ENCODE results near the gene LEMD2.

LEMD2 gene

GRCh38 chr6:33792981-33793380 lies 4.1 kb upstream of the LEMD2 start:
- Histone ChIP-seq H3K27me3 (ENCODE audit: insufficient read depth, low read length) (no peaks in the 10 kb centered on the region; the same call in 1 of the 2 replicates), H3K4me1 (ENCODE audit: insufficient read depth, low read length, severe bottlenecking) (peaks cover 1% of the 10 kb centered on the region), H4K20me1 (ENCODE audit: insufficient read depth, low read length) (no peaks in the 10 kb centered on the region), H3K36me3 (ENCODE audit: insufficient read depth, low read length) (no peaks in the 10 kb centered on the region), H3K79me2 (ENCODE audit: insufficient read depth, low read length) (no peaks in the 10 kb centered on the region), H3K4me2 (ENCODE audit: low read length) (no peak overlapping the region), H3F3A (ENCODE audit: insufficient read depth, low read length) (no peaks in the 10 kb centered on the region), H2AFZ (ENCODE audit: low read length) (no peak overlapping the region), H3K27ac (ENCODE audit: low read depth, low read length, poor library complexity, severe bottlenecking) (no peak overlapping the region), H3K4me3 (ENCODE audit: low read depth, low read length, poor library complexity, severe bottlenecking) (no peak overlapping the region), H3K9me2 (ENCODE audit: low read depth, low read length) (no peaks in the 10 kb centered on the region), H3K9me3 (ENCODE audit: low read length) (no peaks in the 10 kb centered on the region), H3K9ac (ENCODE audit: low read length) (no peak overlapping the region)
- TF ChIP-seq EZH2 (IDR thresholded peaks at IDR 0.05; ENCODE audit: borderline replicate concordance, low read length) (no peak), CTCF (IDR thresholded peaks at IDR 0.05; ENCODE audit: low read length) (no peak)

GRCh38 chr6:33791620-33792019 lies 2.7 kb upstream of the LEMD2 start:
- no peak overlapping the region for H3K27ac ChIP-seq (ENCODE audit: low read depth, low read length, poor library complexity, severe bottlenecking)
- peaks cover 15% of the 10 kb centered on the region for H3K4me1 ChIP-seq (ENCODE audit: insufficient read depth, low read length, severe bottlenecking)
- peaks cover 2% of the 10 kb centered on the region; the same call in 1 of the 2 replicates for H3K36me3 ChIP-seq (ENCODE audit: insufficient read depth, low read length)
- H3K4me3 ChIP-seq (ENCODE audit: low read depth, low read length, poor library complexity, severe bottlenecking), result no peak overlapping the region
- TF ChIP-seq EZH2 (IDR thresholded peaks at IDR 0.05; ENCODE audit: borderline replicate concordance, low read length), result no peak
- no peak for TF ChIP-seq CTCF (IDR thresholded peaks at IDR 0.05; ENCODE audit: low read length)
- H3K4me2 ChIP-seq (ENCODE audit: low read length), result no peak overlapping the region
- no peaks in the 10 kb centered on the region for H3K9me3 ChIP-seq (ENCODE audit: low read length)
- no peaks in the 10 kb centered on the region for H3K27me3 ChIP-seq (ENCODE audit: insufficient read depth, low read length)
- H3K9me2 ChIP-seq (ENCODE audit: low read depth, low read length), result no peaks in the 10 kb centered on the region
- no peak overlapping the region for H3K9ac ChIP-seq (ENCODE audit: low read length)
- H3F3A ChIP-seq (ENCODE audit: insufficient read depth, low read length), result no peaks in the 10 kb centered on the region
- no peaks in the 10 kb centered on the region for H4K20me1 ChIP-seq (ENCODE audit: insufficient read depth, low read length)
- no peak overlapping the region for H2AFZ ChIP-seq (ENCODE audit: low read length)
- H3K79me2 ChIP-seq (ENCODE audit: insufficient read depth, low read length), result no peaks in the 10 kb centered on the region

GRCh38 chr6:33790910-33791309 lies 2.0 kb upstream of the LEMD2 start:
- H3K4me2 ChIP-seq (ENCODE audit: low read length), result no peak overlapping the region
- no peak overlapping the region for H3K27ac ChIP-seq (ENCODE audit: low read depth, low read length, poor library complexity, severe bottlenecking)
- no peaks in the 10 kb centered on the region for H3K79me2 ChIP-seq (ENCODE audit: insufficient read depth, low read length)
- H3K9me2 ChIP-seq (ENCODE audit: low read depth, low read length), result no peaks in the 10 kb centered on the region
- no peaks in the 10 kb centered on the region for H3K27me3 ChIP-seq (ENCODE audit: insufficient read depth, low read length)
- H3K9ac ChIP-seq (ENCODE audit: low read length), result no peak overlapping the region
- H3K4me1 ChIP-seq (ENCODE audit: insufficient read depth, low read length, severe bottlenecking), result peaks cover 22% of the 10 kb centered on the region
- no peaks in the 10 kb centered on the region for H4K20me1 ChIP-seq (ENCODE audit: insufficient read depth, low read length)
- no peak overlapping the region for H2AFZ ChIP-seq (ENCODE audit: low read length)
- no peak overlapping the region for H3K4me3 ChIP-seq (ENCODE audit: low read depth, low read length, poor library complexity, severe bottlenecking)
- H3F3A ChIP-seq (ENCODE audit: insufficient read depth, low read length), result no peaks in the 10 kb centered on the region
- no peak for TF ChIP-seq EZH2 (IDR thresholded peaks at IDR 0.05; ENCODE audit: borderline replicate concordance, low read length)
- TF ChIP-seq CTCF (IDR thresholded peaks at IDR 0.05; ENCODE audit: low read length), result no peak
- H3K9me3 ChIP-seq (ENCODE audit: low read length), result no peaks in the 10 kb centered on the region
- H3K36me3 ChIP-seq (ENCODE audit: insufficient read depth, low read length), result peaks cover 3% of the 10 kb centered on the region; the same call in 1 of the 2 replicates

All from OCI-LY1 (cell line).